Right lung (tissue), 5 donors: ENCODE results near the gene HOXA11. TPM values are rescaled to one million over a fixed set of nuclear protein-coding genes. Genes with fewer than 3 reads are reported as not detected.

ENCODE experiments used
- DNase-seq, 2 donors: peaks; one replicate each; pipeline ENCODE4 v3.0.0-alpha.2; 2013
- polyA plus RNA-seq, 5 donors: library from polyadenylated mRNA; unstranded; fragments of 120-200 nt; gene quantifications; one replicate each; pipeline versions ENCODE4 v1.2.1 to v1.2.3, GENCODE V29; 2013; ENCODE audit warnings: inconsistent platforms in 1 of 5, low replicate concordance in 1 of 5; ENCODE audit not compliant: insufficient read length in 5 of 5, insufficient read depth in 1 of 5

Gene HOXA11
- polyA plus RNA-seq, 5 donors: 0.19 to 0.35 TPM; not detected in 3

GRCh38 chr7:27148031-27148755 is 36.8 kb downstream of the HOXA11 start:
- peak in 1 of 2 donors; percentile 51 for DNase-seq

- peak in 1 of 2 donors; percentile 82 for DNase-seq
Observed at GRCh38 chr7:27147199-27148030, 37.6 kb downstream of the HOXA11 start, which contains the start of gene HOXA6. HOXA6 (minus strand) TSS chr7:27147774; CDS start chr7:27147749, 25 bp downstream.

GRCh38 chr7:27146491-27147198 is 38.4 kb downstream of the HOXA11 start:
- peak in 1 of 2 donors; percentile 42 for DNase-seq

- peak in 1 of 2 donors; percentile 39 for DNase-seq
Observed at GRCh38 chr7:27145914-27146412, 39.1 kb downstream of the HOXA11 start.

- peak in 1 of 2 donors; percentile 36 for DNase-seq
Observed at GRCh38 chr7:27145165-27145913, 39.7 kb downstream of the HOXA11 start.

- DNase-seq: peak in 1 of 2 donors; percentile 52
Observed at GRCh38 chr7:27144781-27145164, 40.3 kb downstream of the HOXA11 start.

DNA sequence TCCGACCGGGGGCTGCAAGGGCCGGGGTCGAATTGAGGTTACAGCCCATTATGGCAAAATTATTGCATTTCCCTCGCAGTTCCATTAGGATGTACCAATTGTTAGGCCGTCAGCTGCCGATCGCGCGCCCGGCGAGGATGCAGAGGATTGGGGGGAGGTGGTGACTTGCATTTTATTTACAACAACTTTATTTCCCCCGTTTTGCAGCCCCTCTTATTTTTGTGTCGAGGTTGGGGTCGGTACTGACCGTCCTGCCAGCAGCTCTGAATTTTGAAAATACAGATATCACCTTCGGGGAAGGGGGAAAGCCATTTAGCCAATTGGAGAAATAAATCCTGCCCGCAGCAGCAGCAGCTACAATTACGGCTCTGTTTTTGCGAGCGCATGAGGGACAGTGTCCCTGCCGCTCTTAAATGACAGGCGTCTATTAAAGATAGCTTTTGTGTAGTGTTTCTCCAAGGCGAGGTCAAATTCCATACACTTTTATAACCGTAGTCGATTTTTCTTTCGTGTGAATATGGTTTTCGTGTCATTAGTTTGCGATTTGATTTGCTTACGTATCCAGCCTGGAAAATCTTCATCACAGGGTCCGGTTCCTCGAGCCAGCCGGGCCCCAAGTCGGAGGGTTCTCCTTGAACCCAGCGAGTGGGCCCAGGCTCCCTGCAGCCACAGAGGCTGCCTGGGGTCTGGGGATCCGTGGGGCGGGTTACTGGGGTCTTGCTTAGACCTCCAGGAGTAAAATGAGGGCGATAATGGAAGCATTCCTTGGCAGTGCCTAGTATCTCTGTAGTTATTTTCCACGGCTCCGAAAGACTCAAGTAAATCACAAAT is 40.9 kb downstream of the HOXA11 start:
- DNase-seq: no peak

DNA sequence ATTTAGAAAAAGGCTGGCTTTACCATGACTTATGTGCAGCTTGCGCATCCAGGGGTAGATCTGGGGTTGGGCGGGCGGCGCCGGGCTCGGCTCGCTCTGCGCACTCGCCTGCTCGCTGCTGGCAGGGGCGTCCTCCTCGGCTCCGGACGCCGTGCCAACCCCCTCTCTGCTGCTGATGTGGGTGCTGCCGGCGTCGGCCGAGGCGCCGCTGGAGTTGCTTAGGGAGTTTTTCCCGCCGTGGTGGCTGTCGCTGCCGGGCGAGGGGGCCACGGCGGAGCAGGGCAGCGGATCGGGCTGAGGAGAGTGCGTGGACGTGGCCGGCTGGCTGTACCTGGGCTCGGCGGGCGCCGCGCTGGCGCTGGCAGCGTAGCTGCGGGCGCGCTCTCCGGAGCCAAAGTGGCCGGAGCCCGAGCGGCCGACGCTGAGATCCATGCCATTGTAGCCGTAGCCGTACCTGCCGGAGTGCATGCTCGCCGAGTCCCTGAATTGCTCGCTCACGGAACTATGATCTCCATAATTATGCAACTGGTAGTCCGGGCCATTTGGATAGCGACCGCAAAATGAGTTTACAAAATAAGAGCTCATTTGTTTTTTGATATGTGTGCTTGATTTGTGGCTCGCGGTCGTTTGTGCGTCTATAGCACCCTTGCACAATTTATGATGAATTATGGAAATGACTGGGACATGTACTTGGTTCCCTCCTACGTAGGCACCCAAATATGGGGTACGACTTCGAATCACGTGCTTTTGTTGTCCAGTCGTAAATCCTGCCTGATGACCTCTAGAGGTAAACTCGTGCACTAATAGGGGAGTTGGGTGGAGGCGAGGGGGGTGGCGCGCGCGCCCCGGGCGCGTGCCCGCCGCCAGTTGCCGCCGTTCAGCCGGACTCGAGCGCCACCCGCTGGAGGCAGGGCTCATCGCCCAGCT is 41.7 kb downstream of the HOXA11 start, which contains the start of gene HOXA5:
TSS of gene HOXA5 (minus strand) at position 659 of the 927 bp plus-strand sequence. CDS start at position 585, 74 bp downstream.
- peak; percentile 91 to 96 for DNase-seq

GRCh38 chr7:27142580-27143022 is 42.4 kb downstream of the HOXA11 start:
- DNase-seq: no peak

- DNase-seq: peak in 1 of 2 donors; percentile 43
Observed at GRCh38 chr7:27141923-27142579, 43.0 kb downstream of the HOXA11 start.

- peak in 1 of 2 donors; percentile 49 for DNase-seq
Observed at GRCh38 chr7:27141137-27141922, 43.7 kb downstream of the HOXA11 start.

- peak in 1 of 2 donors; percentile 42 for DNase-seq
Observed at GRCh38 chr7:27140126-27140857, 44.7 kb downstream of the HOXA11 start.

DNA sequence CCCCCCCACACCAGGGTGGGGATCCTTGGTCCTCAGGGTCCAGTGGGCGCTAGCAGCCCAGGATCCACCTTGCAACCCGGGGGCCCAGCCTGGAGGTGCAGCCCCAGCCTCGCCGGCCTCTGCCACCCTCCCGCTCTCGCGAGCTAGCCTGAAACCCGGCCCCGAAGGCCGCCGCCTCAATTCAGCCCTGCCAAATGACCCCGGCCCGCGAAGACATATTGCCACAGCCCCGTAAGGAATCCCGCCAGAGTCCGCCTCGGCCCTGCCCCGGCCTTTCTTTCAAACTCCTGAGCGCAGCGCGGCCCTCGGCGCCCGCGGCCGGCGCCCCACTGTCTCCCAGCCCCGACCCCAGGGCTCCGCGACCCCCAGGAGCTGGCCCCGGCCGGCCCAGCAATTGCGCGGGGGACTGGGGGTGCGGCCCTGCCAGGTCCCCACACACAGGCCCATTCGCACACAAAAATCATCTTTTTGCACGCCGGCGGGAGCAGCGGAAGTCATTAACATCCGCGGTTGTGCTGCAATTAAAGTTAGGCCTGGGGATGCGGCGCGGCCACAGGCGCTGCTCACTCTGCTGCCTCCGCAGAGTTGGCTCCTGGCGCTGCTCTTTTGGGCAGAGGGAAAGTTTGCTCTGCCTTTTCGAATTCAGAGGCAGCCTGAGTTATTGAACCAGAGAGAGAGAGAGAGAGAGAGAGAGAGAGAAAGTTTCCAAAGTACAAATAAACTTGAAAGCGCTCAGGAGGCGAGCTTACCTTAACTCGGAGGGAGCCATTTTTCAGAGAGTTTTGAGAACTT is 45.5 kb downstream of the HOXA11 start:
- DNase-seq: peak in 1 of 2 donors; percentile 26

GRCh38 chr7:27138985-27139333 is 46.1 kb downstream of the HOXA11 start:
- peak in 1 of 2 donors; percentile 38 for DNase-seq

GRCh38 chr7:27138472-27138871 is 46.6 kb downstream of the HOXA11 start:
- DNase-seq: peak in 1 of 2 donors; percentile 40
